HepG2 (cell line): ENCODE data around the gene HLA-G. TPM values are rescaled to one million over a fixed set of nuclear protein-coding genes. Genes with fewer than 3 reads are reported as not detected.

Experiments
- EEA1 ChIP-seq: sonication (generic); formaldehyde crosslinking; IDR thresholded peaks from 2 replicates; pipeline ENCODE4 v1.5.1; 2020; ENCODE audit warnings: mild to moderate bottlenecking, missing genetic modification reagents, borderline replicate concordance
- NFE2 ChIP-seq: sonication (generic); formaldehyde crosslinking; IDR thresholded peaks from 2 replicates; pipeline ENCODE4 v1.4.0; 2020; ENCODE audit warnings: missing genetic modification reagents
- THAP9 ChIP-seq: sonication (generic); formaldehyde crosslinking; IDR thresholded peaks from 2 replicates; pipeline ENCODE4; 2020; ENCODE audit warnings: missing genetic modification reagents, mild to moderate bottlenecking, borderline replicate concordance
- ZNF292 ChIP-seq: sonication (generic); formaldehyde crosslinking; IDR thresholded peaks from 2 replicates; pipeline ENCODE4 v1.8.1; 2022; ENCODE audit warnings: mild to moderate bottlenecking, low read depth, missing genetic modification reagents, borderline replicate concordance
- ZNF407 ChIP-seq: sonication (generic); formaldehyde crosslinking; IDR thresholded peaks from one replicate; pipeline ENCODE4 v1.5.1; 2020; ENCODE audit warnings: mild to moderate bottlenecking, missing genetic modification reagents; ENCODE audit errors: not compliant biosample characterization
- ZNF644 ChIP-seq: IDR thresholded peaks from 2 replicates; pipeline ENCODE4 v1.6.1; 2016; ENCODE audit warnings: low read depth
- polyA plus RNA-seq, 8 experiments: library from polyadenylated mRNA; depleted of rRNA in 3 of 8; stranded (reverse) in 7 of 8; unstranded in 1 of 8; fragments of >200 nt; fragmentation: Illumina TruSeq in 4 of 8; extraction: Trizol in 4 of 8; gene quantifications; 2 replicates each; pipeline versions ENCODE4 v1.2.1 to v1.2.3, GENCODE V29; 2011 to 2016; ENCODE audit warnings: low read depth in 4 of 8, missing spikeins in 1 of 8, mixed read lengths in 1 of 8; ENCODE audit not compliant: insufficient read depth in 1 of 8
- total RNA-seq, 5 experiments: library from RNA; depleted of rRNA; stranded (reverse); fragments of >200 nt; fragmentation: Illumina TruSeq; extraction: Trizol; gene quantifications; 2 replicates each; pipeline ENCODE4 v1.2.3, GENCODE V29; 2016; ENCODE audit warnings: low read depth in 1 of 5
- TF ChIP-seq, protein P1 (sequence below): IDR thresholded peaks from 2 replicates; pipeline ENCODE4 v1.6.1; 2016; ENCODE audit warnings: mild to moderate bottlenecking, missing biosample characterization, missing genetic modification reagents
- TF ChIP-seq, protein P2 (sequence below): sonication (generic); formaldehyde crosslinking; IDR thresholded peaks from 2 replicates; pipeline ENCODE4 v1.5.0; 2020; ENCODE audit warnings: mild to moderate bottlenecking, missing genetic modification reagents, borderline replicate concordance
- TF ChIP-seq, protein P3 (sequence below): sonication (generic); formaldehyde crosslinking; IDR thresholded peaks from 2 replicates; pipeline ENCODE4 v1.4.0; 2020; ENCODE audit warnings: missing genetic modification reagents

The HLA-G gene
- total and polyA plus RNA-seq, 2 of the 13 experiments (the other 11 are each of a cell fraction or from before 2014, with no cell fraction given), result 0.29 to 0.30 TPM

GRCh38 chr6:29828471-29828797 is 809 bp downstream of the HLA-G start (continued):
- no peak for TF ChIP-seq ZNF407
- TF ChIP-seq, protein P1, sequence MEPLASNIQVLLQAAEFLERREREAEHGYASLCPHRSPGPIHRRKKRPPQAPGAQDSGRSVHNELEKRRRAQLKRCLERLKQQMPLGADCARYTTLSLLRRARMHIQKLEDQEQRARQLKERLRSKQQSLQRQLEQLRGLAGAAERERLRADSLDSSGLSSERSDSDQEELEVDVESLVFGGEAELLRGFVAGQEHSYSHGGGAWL, result no peak
- TF ChIP-seq ZNF292 (CRISPR knock-in tag), result no peak
- no peak for TF ChIP-seq NFE2 (CRISPR knock-in tag)
- no peak for TF ChIP-seq ZNF644 (CRISPR knock-in tag)
- TF ChIP-seq, protein P2, sequence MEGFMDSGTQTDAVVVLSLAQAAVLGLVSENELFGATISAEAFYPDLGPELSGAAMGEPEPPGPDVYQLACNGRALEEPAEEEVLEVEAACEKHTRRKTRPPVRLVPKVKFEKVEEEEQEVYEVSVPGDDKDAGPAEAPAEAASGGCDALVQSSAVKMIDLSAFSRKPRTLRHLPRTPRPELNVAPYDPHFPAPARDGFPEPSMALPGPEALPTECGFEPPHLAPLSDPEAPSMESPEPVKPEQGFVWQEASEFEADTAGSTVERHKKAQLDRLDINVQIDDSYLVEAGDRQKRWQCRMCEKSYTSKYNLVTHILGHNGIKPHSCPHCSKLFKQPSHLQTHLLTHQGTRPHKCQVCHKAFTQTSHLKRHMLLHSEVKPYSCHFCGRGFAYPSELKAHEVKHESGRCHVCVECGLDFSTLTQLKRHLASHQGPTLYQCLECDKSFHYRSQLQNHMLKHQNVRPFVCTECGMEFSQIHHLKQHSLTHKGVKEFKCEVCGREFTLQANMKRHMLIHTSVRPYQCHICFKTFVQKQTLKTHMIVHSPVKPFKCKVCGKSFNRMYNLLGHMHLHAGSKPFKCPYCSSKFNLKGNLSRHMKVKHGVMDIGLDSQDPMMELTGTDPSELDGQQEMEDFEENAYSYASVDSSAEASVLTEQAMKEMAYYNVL (CRISPR knock-in tag), result no peak
- TF ChIP-seq, protein P3, sequence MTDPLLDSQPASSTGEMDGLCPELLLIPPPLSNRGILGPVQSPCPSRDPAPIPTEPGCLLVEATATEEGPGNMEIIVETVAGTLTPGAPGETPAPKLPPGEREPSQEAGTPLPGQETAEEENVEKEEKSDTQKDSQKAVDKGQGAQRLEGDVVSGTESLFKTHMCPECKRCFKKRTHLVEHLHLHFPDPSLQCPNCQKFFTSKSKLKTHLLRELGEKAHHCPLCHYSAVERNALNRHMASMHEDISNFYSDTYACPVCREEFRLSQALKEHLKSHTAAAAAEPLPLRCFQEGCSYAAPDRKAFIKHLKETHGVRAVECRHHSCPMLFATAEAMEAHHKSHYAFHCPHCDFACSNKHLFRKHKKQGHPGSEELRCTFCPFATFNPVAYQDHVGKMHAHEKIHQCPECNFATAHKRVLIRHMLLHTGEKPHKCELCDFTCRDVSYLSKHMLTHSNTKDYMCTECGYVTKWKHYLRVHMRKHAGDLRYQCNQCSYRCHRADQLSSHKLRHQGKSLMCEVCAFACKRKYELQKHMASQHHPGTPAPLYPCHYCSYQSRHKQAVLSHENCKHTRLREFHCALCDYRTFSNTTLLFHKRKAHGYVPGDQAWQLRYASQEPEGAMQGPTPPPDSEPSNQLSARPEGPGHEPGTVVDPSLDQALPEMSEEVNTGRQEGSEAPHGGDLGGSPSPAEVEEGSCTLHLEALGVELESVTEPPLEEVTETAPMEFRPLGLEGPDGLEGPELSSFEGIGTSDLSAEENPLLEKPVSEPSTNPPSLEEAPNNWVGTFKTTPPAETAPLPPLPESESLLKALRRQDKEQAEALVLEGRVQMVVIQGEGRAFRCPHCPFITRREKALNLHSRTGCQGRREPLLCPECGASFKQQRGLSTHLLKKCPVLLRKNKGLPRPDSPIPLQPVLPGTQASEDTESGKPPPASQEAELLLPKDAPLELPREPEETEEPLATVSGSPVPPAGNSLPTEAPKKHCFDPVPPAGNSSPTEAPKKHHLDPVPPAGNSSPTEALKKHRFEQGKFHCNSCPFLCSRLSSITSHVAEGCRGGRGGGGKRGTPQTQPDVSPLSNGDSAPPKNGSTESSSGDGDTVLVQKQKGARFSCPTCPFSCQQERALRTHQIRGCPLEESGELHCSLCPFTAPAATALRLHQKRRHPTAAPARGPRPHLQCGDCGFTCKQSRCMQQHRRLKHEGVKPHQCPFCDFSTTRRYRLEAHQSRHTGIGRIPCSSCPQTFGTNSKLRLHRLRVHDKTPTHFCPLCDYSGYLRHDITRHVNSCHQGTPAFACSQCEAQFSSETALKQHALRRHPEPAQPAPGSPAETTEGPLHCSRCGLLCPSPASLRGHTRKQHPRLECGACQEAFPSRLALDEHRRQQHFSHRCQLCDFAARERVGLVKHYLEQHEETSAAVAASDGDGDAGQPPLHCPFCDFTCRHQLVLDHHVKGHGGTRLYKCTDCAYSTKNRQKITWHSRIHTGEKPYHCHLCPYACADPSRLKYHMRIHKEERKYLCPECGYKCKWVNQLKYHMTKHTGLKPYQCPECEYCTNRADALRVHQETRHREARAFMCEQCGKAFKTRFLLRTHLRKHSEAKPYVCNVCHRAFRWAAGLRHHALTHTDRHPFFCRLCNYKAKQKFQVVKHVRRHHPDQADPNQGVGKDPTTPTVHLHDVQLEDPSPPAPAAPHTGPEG (CRISPR knock-in tag), result no peak
- TF ChIP-seq THAP9 (CRISPR knock-in tag), result no peak
- TF ChIP-seq EEA1 (CRISPR knock-in tag), result no peak
